ENCODE data around the gene AKAP9.
"Not testable (repeated sequence)": the region's sequence is repeated elsewhere in the genome, so short reads cannot be mapped to it uniquely, and the experiment has no call there.

AKAP9 gene

DNA sequence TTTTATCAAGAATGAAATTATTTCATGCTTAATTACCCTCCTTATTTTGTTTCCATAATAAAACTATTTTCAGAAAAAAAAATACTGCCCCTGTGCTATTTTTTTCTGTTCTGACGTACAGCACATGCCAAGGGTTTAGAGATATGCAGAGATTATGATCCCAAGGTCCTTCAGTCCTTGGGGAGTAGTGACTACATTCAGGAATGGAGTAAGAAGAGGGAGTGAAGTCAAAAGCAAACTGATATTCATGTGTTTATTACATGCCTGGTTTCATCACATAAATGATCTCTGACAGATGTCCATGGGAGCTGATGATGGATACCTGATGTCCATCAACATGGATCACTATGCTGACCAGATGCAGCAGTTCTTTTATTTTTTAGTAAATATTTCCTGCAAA is 17.2 kb downstream of the AKAP9 start:
- no peak overlapping the region for H3K27ac Mint-ChIP-seq
- no peak overlapping the region for H3K4me3 Mint-ChIP-seq
- no peaks in the 10 kb centered on the region for H3K9me3 Mint-ChIP-seq
- no peaks in the 10 kb centered on the region for H3K27me3 Mint-ChIP-seq
- H3K36me3 Mint-ChIP-seq (ENCODE audit: low read depth), result peaks cover 14% of the 10 kb centered on the region
- H3K4me1 Mint-ChIP-seq (ENCODE audit: low read depth), result peaks cover 4% of the 10 kb centered on the region
- intact Hi-C loops (cut with micrococcal nuclease), result no loop called here

DNA sequence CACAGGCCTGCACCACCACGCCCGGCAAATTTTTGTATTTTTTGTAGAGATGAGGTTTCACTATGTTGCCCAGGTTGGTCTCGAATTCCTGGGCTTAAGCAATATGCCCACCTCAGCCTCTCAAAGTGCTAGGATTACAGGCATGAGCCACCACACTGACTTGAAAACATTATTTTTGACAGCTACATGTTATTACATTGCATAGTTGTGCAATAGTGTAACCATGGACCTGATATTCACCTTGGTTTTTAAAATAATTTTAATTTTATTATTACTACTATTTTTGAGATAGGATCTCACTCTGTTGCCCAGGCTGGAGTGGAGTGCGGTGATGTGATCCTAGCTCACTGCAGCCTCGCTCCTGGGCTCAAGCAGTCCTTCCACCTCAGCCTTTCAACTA is 18.4 kb downstream of the AKAP9 start:
- peaks cover 14% of the 10 kb centered on the region for H3K36me3 Mint-ChIP-seq (ENCODE audit: low read depth)
- H3K4me1 Mint-ChIP-seq (ENCODE audit: low read depth), result no peaks in the 10 kb centered on the region
- intact Hi-C loops (cut with micrococcal nuclease), result no loop called here
- H3K27me3 Mint-ChIP-seq, result no peaks in the 10 kb centered on the region
- H3K27ac Mint-ChIP-seq, result no peak overlapping the region
- no peak overlapping the region for H3K4me3 Mint-ChIP-seq
- H3K9me3 Mint-ChIP-seq, result no peaks in the 10 kb centered on the region

GRCh38 chr7:91961816-91962215 is 21.2 kb downstream of the AKAP9 start:
- intact Hi-C loops (cut with micrococcal nuclease), result no loop called here
- no peaks in the 10 kb centered on the region for H3K9me3 Mint-ChIP-seq
- H3K27ac Mint-ChIP-seq, result no peak overlapping the region
- H3K27me3 Mint-ChIP-seq, result no peaks in the 10 kb centered on the region
- H3K4me3 Mint-ChIP-seq, result no peak overlapping the region
- no peaks in the 10 kb centered on the region for H3K4me1 Mint-ChIP-seq (ENCODE audit: low read depth)
- peaks cover 11% of the 10 kb centered on the region for H3K36me3 Mint-ChIP-seq (ENCODE audit: low read depth)

- Mint-ChIP-seq H3K27ac (no peak overlapping the region), H3K4me3 (no peak overlapping the region)
- intact Hi-C loops (cut with micrococcal nuclease), result no loop called here
These were observed 21.8 kb downstream of the AKAP9 start for GRCh38 chr7:91962419-91962818.

DNA sequence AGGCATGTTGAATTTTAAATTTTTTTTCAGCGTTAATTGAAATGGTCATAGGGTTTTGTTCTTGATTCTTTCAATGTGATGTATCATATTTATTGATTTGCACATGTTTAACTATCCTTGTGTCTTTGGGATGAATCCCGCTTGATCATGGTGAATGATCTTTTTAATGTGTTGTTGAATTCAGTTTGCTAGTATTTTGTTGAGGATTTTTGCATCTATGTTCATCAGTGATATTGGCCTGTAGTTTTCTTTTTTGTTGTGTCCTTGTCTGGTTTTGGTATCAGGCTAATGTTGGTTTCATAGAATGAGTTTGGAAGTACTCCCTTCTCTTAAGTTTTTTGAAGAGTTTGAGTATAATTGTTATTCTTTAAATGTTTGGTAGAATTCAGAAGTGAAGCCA is 26.9 kb downstream of the AKAP9 start:
- H3K36me3 Mint-ChIP-seq (ENCODE audit: low read depth); H3K27me3 Mint-ChIP-seq; H3K9me3 Mint-ChIP-seq; H3K4me3 Mint-ChIP-seq; intact Hi-C loops (cut with micrococcal nuclease); H3K27ac Mint-ChIP-seq: not testable (repeated sequence)
- peaks cover 19% of the 10 kb centered on the region for H3K4me1 Mint-ChIP-seq (ENCODE audit: low read depth)

More at GRCh38 chr7:91962419-91962818, 21.8 kb downstream of the AKAP9 start:
- Mint-ChIP-seq H3K36me3 (ENCODE audit: low read depth) (peaks cover 11% of the 10 kb centered on the region), H3K4me1 (ENCODE audit: low read depth) (no peaks in the 10 kb centered on the region), H3K9me3 (no peaks in the 10 kb centered on the region), H3K27me3 (no peaks in the 10 kb centered on the region)

DNA sequence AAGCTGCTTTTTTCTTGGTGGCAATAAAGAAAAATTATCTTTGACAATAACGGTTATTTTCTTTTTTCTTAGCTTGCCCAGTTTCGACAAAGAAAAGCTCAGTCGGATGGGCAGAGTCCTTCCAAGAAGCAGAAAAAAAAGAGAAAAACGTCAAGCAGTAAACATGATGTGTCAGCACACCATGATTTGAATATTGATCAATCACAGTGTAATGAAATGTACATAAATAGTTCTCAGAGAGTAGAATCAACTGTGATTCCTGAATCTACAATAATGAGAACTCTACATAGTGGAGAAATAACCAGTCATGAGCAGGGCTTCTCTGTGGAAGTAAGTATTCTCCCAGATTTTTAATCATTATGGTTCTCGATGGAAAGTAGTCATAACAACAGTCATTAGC is 33.0 kb downstream of the AKAP9 start:
- H3K4me3 Mint-ChIP-seq, result no peak overlapping the region
- peaks cover 19% of the 10 kb centered on the region for H3K4me1 Mint-ChIP-seq (ENCODE audit: low read depth)

DNA sequence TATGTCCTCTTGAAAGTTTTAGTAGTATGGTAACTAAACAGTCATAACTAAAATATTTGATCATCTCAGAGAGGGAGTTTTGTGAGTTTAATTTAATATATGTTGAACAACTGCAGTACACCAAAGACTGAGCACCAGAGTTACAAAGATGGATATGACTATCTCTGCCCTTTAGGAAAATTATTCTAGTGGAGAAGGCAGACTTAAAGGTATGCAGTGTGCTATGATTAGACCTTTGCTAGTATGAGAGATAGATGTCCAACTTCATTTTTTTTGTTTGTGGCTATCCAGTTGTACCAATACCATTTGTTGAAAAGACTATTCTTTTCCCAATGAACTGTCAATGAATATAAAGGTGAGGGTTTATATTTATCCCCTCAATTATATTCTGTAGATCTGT is 33.4 kb downstream of the AKAP9 start:
- H3K4me1 Mint-ChIP-seq (ENCODE audit: low read depth), result peaks cover 19% of the 10 kb centered on the region
- no peaks in the 10 kb centered on the region for H3K27me3 Mint-ChIP-seq
- no peaks in the 10 kb centered on the region for H3K9me3 Mint-ChIP-seq
- no peak overlapping the region for H3K4me3 Mint-ChIP-seq
- no peak overlapping the region for H3K27ac Mint-ChIP-seq
- H3K36me3 Mint-ChIP-seq (ENCODE audit: low read depth), result peaks cover 32% of the 10 kb centered on the region
- intact Hi-C loops (cut with micrococcal nuclease), result no loop called here

More for the DNA sequence above, 33.0 kb downstream of the AKAP9 start:
- intact Hi-C loops (cut with micrococcal nuclease), result no loop called here
- no peaks in the 10 kb centered on the region for H3K9me3 Mint-ChIP-seq
- peaks cover 29% of the 10 kb centered on the region for H3K36me3 Mint-ChIP-seq (ENCODE audit: low read depth)
- no peak overlapping the region for H3K27ac Mint-ChIP-seq
- no peaks in the 10 kb centered on the region for H3K27me3 Mint-ChIP-seq

DNA sequence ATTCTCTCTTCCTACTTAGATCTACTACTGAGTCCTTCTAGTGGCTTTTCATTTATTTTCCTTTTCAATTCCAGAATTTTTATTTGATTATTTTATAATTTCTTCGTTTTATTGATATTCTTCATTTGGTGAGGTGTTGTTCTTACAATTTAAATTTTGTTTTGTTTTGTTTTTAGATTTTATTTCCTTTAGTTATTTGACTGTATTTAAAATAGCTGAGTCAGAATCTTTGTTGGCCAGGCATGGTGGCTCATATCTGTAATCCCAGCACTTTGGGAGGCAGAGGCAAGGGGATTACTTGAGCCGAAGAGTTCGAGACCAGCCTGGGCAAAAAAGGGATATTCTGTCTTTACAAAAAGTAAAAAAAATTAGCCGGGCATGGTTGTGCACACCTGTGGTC is 36.1 kb downstream of the AKAP9 start:
- H3K36me3 Mint-ChIP-seq (ENCODE audit: low read depth), result peaks cover 39% of the 10 kb centered on the region
- H3K9me3 Mint-ChIP-seq, result no peaks in the 10 kb centered on the region
- no peaks in the 10 kb centered on the region for H3K27me3 Mint-ChIP-seq
- intact Hi-C loops (cut with micrococcal nuclease), result no loop called here
- H3K4me1 Mint-ChIP-seq (ENCODE audit: low read depth), result peaks cover 6% of the 10 kb centered on the region
- H3K4me3 Mint-ChIP-seq, result no peak overlapping the region
- H3K27ac Mint-ChIP-seq, result no peak overlapping the region

DNA sequence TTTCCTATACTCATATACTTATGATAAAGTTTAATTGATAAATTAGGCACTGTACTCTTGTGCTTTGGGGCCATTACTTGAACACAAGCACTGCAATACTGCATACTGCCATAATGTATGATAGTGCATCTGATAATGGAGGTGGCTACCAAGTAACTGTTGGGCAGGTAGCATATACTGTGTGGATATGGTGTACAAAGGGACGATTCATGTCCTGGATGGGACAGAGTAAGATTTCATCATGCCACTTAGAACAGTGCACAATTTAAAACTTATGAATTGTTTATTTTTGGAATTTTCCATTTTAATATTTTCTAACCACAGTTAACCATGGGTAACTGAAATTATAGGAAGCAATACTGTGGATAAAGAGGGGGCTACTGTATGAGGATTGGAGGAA is 38.9 kb downstream of the AKAP9 start:
- H3K27ac Mint-ChIP-seq, result no peak overlapping the region
- no peaks in the 10 kb centered on the region for H3K27me3 Mint-ChIP-seq
- intact Hi-C loops (cut with micrococcal nuclease), result no loop called here
- H3K4me1 Mint-ChIP-seq (ENCODE audit: low read depth), result peaks cover 4% of the 10 kb centered on the region
- H3K4me3 Mint-ChIP-seq, result no peak overlapping the region
- H3K9me3 Mint-ChIP-seq, result no peaks in the 10 kb centered on the region
- H3K36me3 Mint-ChIP-seq (ENCODE audit: low read depth), result peaks cover 55% of the 10 kb centered on the region

- intact Hi-C loops (cut with micrococcal nuclease); H3K27me3 Mint-ChIP-seq; H3K27ac Mint-ChIP-seq: not testable (repeated sequence)
These were observed 41.7 kb downstream of the AKAP9 start for GRCh38 chr7:91982352-91982751.

DNA sequence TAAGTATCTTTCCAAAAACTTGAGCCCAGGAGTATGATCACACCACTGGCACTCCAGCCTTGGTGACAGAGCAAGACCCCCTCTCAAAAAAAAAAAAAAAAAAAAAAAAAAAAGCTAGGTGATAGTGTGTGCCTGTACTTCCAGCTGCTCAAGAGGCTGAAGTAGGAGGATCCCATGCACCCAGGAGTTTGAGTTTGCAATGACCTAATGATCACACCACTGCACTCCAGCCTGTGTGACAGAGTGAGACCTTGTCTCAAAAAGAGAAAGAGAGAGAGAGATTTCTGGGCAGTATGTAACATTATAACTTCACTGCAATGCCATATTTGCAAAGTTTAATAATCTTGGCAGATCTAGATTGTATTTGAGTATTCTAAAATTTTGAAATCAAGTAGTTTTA is 47.6 kb downstream of the AKAP9 start:
- Mint-ChIP-seq H3K36me3 (ENCODE audit: low read depth) (peaks cover 40% of the 10 kb centered on the region), H3K27ac (no peak overlapping the region), H3K4me3 (no peak overlapping the region), H3K9me3 (no peaks in the 10 kb centered on the region), H3K27me3 (no peaks in the 10 kb centered on the region), H3K4me1 (ENCODE audit: low read depth) (peaks cover 7% of the 10 kb centered on the region)
- intact Hi-C loops (cut with micrococcal nuclease), result no loop called here

More at GRCh38 chr7:91982352-91982751, 41.7 kb downstream of the AKAP9 start:
- not testable (repeated sequence) for H3K9me3 Mint-ChIP-seq; H3K4me3 Mint-ChIP-seq; H3K4me1 Mint-ChIP-seq (ENCODE audit: low read depth)
- peaks cover 55% of the 10 kb centered on the region for H3K36me3 Mint-ChIP-seq (ENCODE audit: low read depth)

DNA sequence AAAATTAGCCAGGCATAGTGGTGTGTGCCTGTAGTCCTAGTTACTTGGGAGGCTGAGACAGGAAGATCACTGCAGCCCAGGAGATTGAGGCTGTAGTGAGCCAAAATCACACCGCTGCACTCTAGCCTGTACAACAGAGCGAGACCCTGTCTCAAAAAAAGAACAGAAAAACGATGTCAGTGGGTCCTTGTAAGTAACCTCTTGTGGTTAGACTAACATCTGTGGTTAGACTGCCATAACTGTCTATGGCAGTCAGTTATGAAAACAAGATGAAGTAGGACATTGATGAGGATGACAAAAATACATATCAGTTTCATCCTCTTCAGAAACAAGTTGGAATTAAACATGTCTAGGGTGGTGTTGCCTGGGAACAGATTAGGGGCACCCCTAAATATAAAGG is 53.3 kb downstream of the AKAP9 start:
- H3K27ac Mint-ChIP-seq, result no peak overlapping the region
- intact Hi-C loops (cut with micrococcal nuclease), result no loop called here
- peaks cover 5% of the 10 kb centered on the region for H3K4me1 Mint-ChIP-seq (ENCODE audit: low read depth)
- no peak overlapping the region for H3K4me3 Mint-ChIP-seq
- H3K9me3 Mint-ChIP-seq, result no peaks in the 10 kb centered on the region
- H3K27me3 Mint-ChIP-seq, result no peaks in the 10 kb centered on the region
- H3K36me3 Mint-ChIP-seq (ENCODE audit: low read depth), result peaks cover 52% of the 10 kb centered on the region

GRCh38 chr7:91995391-91996105 is 54.9 kb downstream of the AKAP9 start:
- Mint-ChIP-seq H3K9me3 (no peaks in the 10 kb centered on the region), H3K36me3 (ENCODE audit: low read depth) (peaks cover 64% of the 10 kb centered on the region), H3K4me1 (ENCODE audit: low read depth) (peaks cover 5% of the 10 kb centered on the region), H3K27me3 (no peaks in the 10 kb centered on the region), H3K27ac (no peak overlapping the region), H3K4me3 (no peak overlapping the region)
- intact Hi-C loops (cut with micrococcal nuclease), result no loop called here

- Mint-ChIP-seq H3K36me3 (ENCODE audit: low read depth) (peaks cover 81% of the 10 kb centered on the region), H3K27ac (no peak overlapping the region), H3K4me1 (ENCODE audit: low read depth) (peaks cover 5% of the 10 kb centered on the region), H3K4me3 (no peak overlapping the region), H3K27me3 (no peaks in the 10 kb centered on the region), H3K9me3 (no peaks in the 10 kb centered on the region)
- intact Hi-C loops (cut with micrococcal nuclease), result no loop called here
These were observed 59.2 kb downstream of the AKAP9 start for GRCh38 chr7:91999631-92000565.
